HG03108 (cell line): ENCODE measurements around the gene NPAS2.

Experiments used
- ATAC-seq: cut with Tn5 transposase; IDR thresholded peaks from one replicate; pipeline ENCODE4 v1.9.1; 2021; ENCODE audit warnings: moderate library complexity; ENCODE audit not compliant: unreplicated experiment

NPAS2 gene

DNA sequence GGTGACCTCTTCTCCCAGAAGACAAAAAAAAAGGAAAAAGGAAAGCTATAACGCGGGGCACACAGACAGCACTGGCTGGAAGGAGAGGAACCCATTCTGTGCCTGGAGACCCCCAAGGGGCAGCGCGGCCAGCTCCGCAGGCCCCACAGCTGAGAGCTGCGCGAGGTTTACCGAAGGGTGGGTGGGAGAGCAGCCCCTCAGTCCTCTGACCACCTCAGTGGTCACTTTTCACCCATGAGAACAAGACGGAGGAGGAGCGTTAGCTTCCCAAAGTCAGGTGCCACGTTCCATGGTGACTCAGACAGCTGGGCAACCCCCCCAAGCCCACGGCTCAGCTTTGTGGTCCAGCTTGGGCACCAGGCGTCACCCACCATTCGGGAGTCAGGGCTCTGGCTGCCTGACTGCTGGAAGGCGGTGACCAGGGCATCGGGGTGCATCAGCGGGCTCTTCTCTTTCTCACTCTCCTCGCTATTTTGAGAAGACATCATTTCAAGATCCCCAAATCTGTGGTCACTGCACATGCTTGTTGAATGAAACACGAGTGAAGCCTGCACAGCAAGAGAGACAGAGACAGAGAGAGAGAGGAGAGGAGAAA lies 217.3 kb downstream of the NPAS2 start:
- ATAC-seq, result no peak

DNA sequence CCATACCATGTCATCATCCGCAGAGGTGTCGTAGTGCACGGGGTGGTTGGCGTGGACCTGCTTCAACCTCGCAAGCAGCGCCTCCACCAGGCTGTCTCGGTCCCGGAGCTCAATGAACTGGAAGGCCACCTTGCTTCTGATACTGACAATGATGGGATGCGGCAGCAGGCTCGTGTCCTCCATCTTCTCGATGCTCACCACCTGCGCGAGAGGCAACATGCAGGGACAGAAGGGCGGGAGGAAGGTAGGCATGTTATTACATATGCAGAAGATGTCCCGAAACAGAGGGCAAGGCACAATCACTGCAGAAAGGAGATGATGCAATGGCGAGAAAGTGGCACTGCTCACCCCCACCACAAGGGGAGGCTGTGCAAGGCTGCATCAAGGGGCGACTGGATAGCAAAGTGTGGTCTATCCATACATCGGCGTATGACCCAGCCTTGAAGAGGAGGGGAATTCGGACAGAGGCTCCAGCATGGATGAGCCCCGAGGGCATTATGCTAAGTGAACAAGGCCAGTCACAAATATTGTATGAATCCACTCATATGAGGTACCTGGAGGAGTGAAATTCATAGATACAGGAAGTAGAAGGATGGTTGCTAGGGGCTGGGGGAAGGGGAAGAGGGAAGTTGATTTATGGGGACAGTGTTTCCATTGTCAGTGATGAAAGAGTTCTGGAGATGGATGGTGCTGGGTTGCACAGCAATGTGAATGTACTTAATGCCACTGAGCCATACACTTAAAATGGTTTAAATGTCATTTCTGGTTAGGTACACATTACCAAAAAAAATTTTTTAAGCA lies 218.7 kb downstream of the NPAS2 start:
- ATAC-seq, result no peak

DNA sequence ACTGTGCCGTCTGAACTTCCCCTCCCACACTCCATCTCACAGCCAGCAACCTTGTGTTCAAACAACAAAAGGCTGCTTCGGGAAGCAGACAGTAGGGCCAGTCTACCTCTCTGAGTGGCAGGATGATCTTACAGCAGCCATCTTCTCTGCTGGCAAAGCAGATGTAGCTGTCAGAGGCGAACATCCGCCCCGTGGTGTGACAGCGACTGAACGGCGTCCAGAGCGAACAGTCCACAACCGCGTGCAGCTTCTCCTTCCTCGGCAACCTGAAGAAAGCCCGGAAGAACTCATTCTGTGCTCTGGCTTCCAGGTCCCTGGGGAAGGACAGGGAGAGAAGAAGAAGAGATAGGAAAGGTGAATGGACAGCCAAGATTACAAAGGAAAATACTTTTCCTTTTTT lies 220.1 kb downstream of the NPAS2 start:
- ATAC-seq, result no peak

DNA sequence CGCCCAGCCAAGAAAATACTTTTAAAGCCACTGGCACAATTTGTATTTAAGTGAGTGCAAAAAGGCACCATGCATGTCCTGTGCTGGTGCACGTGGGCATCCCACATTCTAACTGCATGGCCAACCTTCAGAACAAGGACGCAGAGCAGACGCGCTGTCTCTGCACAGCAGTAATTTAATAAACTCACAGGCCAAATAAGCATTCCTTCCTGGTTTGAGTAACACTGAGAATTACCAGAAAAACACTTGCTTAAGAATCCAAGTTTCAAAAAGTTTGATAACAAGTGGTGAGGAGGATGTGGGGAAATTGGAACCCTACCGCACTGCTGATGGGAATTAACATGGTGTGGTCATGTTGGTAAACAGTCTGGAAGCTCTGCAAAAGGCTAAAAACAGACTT lies 220.8 kb downstream of the NPAS2 start:
- no peak for ATAC-seq

DNA sequence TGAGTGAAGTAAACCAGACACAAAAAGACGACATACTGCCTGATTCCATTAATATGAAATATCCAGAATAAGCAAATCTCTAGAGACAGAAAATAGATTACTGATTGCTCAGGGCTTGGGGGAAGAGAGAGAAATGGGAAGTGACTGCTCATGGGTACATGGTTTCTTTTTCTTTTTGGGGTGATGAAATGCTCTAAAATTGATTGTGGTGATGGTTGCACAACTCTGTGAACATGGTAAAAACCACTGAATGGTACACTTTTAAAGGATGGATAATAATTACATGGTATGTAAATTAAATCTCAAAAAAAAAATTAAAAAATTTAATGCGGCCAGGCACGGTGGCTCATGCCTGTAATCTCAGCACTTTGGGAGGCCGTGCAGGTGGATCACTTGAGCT lies 221.5 kb downstream of the NPAS2 start:
- ATAC-seq, result no peak

DNA sequence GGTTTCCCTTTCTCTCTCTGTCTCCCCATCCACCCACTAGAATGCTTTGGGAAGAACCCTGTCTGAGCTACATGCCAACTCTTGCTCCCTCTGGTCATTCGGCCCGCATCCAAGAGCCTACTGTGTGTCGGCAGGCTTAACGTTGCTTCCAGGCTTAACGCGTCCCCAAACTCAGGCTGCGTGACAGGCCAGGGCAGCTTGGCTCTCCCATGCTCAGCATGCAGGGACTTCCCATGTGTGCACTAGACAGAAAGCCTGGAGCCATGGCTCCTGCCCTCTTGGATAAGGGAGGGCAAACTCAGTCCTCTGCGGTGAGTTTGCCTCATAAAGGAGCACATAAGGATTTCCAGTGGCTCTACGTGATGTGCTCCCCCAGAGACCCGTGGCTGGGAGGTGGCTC lies 225.4 kb downstream of the NPAS2 start:
- no peak for ATAC-seq
